ENCODE results near the gene B4GALT5.

Gene B4GALT5

GRCh38 chr20:49610691-49611538, 102.8 kb downstream of the B4GALT5 start:
- in situ Hi-C loops (cut with MboI; ENCODE audit: low sequenced_read_pairs): no loop called here

GRCh38 chr20:49608752-49609670, 104.7 kb downstream of the B4GALT5 start:
- in situ Hi-C loops (cut with MboI; ENCODE audit: low sequenced_read_pairs): no loop called here

GRCh38 chr20:49607568-49607967, 106.1 kb downstream of the B4GALT5 start:
- in situ Hi-C loops (cut with MboI; ENCODE audit: low sequenced_read_pairs): no loop called here

- in situ Hi-C loops (cut with MboI; ENCODE audit: low sequenced_read_pairs): no loop called here
Measured at GRCh38 chr20:49603209-49603627, 110.5 kb downstream of the B4GALT5 start.

- in situ Hi-C loops (cut with MboI; ENCODE audit: low sequenced_read_pairs): no loop called here
Measured at GRCh38 chr20:49602345-49603208, 111.1 kb downstream of the B4GALT5 start.

- in situ Hi-C loops (cut with MboI; ENCODE audit: low sequenced_read_pairs): no loop called here
Measured at GRCh38 chr20:49601153-49601924, 112.3 kb downstream of the B4GALT5 start.

GRCh38 chr20:49599746-49600113, 113.9 kb downstream of the B4GALT5 start:
- in situ Hi-C loops (cut with MboI; ENCODE audit: low sequenced_read_pairs): no loop called here

- in situ Hi-C loops (cut with MboI; ENCODE audit: low sequenced_read_pairs): no loop called here
Measured at GRCh38 chr20:49597825-49598395, 115.8 kb downstream of the B4GALT5 start.

GRCh38 chr20:49595811-49596561, 117.7 kb downstream of the B4GALT5 start:
- in situ Hi-C loops (cut with MboI; ENCODE audit: low sequenced_read_pairs): no loop called here

- in situ Hi-C loops (cut with MboI; ENCODE audit: low sequenced_read_pairs): no loop called here
Measured at GRCh38 chr20:49595346-49595745, 118.3 kb downstream of the B4GALT5 start.

GRCh38 chr20:49594931-49595315, 118.8 kb downstream of the B4GALT5 start:
- in situ Hi-C loops (cut with MboI; ENCODE audit: low sequenced_read_pairs): no loop called here

GRCh38 chr20:49594143-49594930, 119.3 kb downstream of the B4GALT5 start:
- in situ Hi-C loops (cut with MboI; ENCODE audit: low sequenced_read_pairs): no loop called here

- in situ Hi-C loops (cut with MboI; ENCODE audit: low sequenced_read_pairs): no loop called here
Measured at GRCh38 chr20:49593466-49594142, 120.1 kb downstream of the B4GALT5 start.

GRCh38 chr20:49592120-49592519, 121.6 kb downstream of the B4GALT5 start:
- in situ Hi-C loops (cut with MboI; ENCODE audit: low sequenced_read_pairs): no loop called here

- in situ Hi-C loops (cut with MboI; ENCODE audit: low sequenced_read_pairs): no loop called here
Measured at GRCh38 chr20:49591217-49591865, 122.3 kb downstream of the B4GALT5 start.

- in situ Hi-C loops (cut with MboI; ENCODE audit: low sequenced_read_pairs): no loop called here
Measured at GRCh38 chr20:49590163-49591017, 123.3 kb downstream of the B4GALT5 start.

Data from HL-60/S4 treated with retinoic acid at 250 ng/mL for 4 days and 3 days (cell line).